ENCODE measurements around the gene PCGF3.

PCGF3 gene

DNA sequence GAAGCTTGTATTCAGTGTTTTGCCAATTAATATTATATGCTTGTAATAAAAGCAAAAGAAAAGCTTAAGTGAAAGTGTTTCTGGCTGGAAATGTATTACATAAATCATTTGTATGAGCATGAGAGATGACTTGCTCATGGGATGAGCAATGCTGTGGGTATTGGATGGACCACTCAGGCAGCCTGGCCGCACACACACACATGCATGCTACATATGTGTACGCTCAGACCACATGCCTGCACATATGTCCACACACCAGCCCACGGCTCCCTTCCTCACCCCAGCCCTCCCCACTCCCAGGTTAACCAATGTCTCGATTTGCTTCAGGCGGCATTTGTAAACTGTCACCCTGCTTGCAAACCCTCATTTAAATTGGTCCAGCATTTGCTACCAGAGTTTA is 64.4 kb downstream of the PCGF3 start:
- TF ChIP-seq, protein P1, sequence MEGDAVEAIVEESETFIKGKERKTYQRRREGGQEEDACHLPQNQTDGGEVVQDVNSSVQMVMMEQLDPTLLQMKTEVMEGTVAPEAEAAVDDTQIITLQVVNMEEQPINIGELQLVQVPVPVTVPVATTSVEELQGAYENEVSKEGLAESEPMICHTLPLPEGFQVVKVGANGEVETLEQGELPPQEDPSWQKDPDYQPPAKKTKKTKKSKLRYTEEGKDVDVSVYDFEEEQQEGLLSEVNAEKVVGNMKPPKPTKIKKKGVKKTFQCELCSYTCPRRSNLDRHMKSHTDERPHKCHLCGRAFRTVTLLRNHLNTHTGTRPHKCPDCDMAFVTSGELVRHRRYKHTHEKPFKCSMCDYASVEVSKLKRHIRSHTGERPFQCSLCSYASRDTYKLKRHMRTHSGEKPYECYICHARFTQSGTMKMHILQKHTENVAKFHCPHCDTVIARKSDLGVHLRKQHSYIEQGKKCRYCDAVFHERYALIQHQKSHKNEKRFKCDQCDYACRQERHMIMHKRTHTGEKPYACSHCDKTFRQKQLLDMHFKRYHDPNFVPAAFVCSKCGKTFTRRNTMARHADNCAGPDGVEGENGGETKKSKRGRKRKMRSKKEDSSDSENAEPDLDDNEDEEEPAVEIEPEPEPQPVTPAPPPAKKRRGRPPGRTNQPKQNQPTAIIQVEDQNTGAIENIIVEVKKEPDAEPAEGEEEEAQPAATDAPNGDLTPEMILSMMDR (conservative IDR thresholded peaks at IDR 0.05; ENCODE audit: low read depth, low read length), result no peak
- H3K79me2 ChIP-seq (ENCODE audit: insufficient read depth, low read depth), result no peaks in the 10 kb centered on the region; the same call in 1 of the 2 replicates

DNA sequence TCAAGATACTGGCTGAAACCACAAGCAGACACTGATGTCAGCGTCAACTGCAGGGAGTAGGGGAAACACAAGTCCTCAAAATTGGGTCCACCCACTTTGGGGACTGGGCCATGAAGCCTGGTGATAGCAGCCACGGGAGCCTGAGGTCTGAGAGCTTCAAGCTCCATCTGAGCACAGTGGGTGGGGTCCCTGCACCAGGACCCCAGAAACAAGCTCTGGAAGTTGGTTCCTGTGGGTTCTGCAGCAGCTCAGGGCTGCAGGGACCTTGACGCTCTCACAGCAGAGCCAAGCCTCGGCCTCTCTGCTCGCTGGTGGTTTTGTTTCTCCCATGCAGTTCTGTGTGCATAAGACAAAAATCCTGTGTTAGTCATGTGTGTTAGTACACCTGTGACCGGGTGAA is 65.8 kb downstream of the PCGF3 start:
- Histone ChIP-seq H3K79me2 (ENCODE audit: insufficient read depth, low read depth) (peaks cover 6% of the 10 kb centered on the region; the same call in 1 of the 2 replicates), H3K27me3 (ENCODE audit: insufficient read depth, low read depth) (no peaks in the 10 kb centered on the region), H3K4me2 (no peak overlapping the region), H3K9ac (no peak overlapping the region), H3K4me1 (ENCODE audit: low read depth, poor library complexity, severe bottlenecking) (no peaks in the 10 kb centered on the region), H3K4me3 (IDR thresholded peaks at IDR 0.05; ENCODE audit: insufficient read depth, low read depth, low read length) (no peak overlapping the region), H2AFZ (ENCODE audit: low read depth) (no peak overlapping the region), H3K36me3 (ENCODE audit: insufficient read depth) (no peaks in the 10 kb centered on the region), H3K27ac (no peak overlapping the region), H4K20me1 (ENCODE audit: insufficient read depth) (no peaks in the 10 kb centered on the region)
- TF ChIP-seq, protein P1 (conservative IDR thresholded peaks at IDR 0.05; ENCODE audit: low read depth, low read length), result no peak

More for the DNA sequence above, 64.4 kb downstream of the PCGF3 start:
- no peaks in the 10 kb centered on the region for H3K27me3 ChIP-seq (ENCODE audit: insufficient read depth, low read depth)
- no peak overlapping the region for H3K4me3 ChIP-seq (IDR thresholded peaks at IDR 0.05; ENCODE audit: insufficient read depth, low read depth, low read length)
- no peak overlapping the region for H3K4me2 ChIP-seq
- H3K36me3 ChIP-seq (ENCODE audit: insufficient read depth), result no peaks in the 10 kb centered on the region
- no peak overlapping the region for H3K27ac ChIP-seq
- H4K20me1 ChIP-seq (ENCODE audit: insufficient read depth), result no peaks in the 10 kb centered on the region
- H3K9ac ChIP-seq, result no peak overlapping the region
- no peak overlapping the region for H2AFZ ChIP-seq (ENCODE audit: low read depth)
- H3K4me1 ChIP-seq (ENCODE audit: low read depth, poor library complexity, severe bottlenecking), result no peaks in the 10 kb centered on the region

GRCh38 chr4:772118-772517 is 66.5 kb downstream of the PCGF3 start:
- Histone ChIP-seq H4K20me1 (ENCODE audit: insufficient read depth) (no peaks in the 10 kb centered on the region), H3K4me3 (IDR thresholded peaks at IDR 0.05; ENCODE audit: insufficient read depth, low read depth, low read length) (no peak overlapping the region), H3K79me2 (ENCODE audit: insufficient read depth, low read depth) (peaks cover 6% of the 10 kb centered on the region; the same call in 1 of the 2 replicates), H3K4me1 (ENCODE audit: low read depth, poor library complexity, severe bottlenecking) (no peaks in the 10 kb centered on the region), H3K9ac (no peak overlapping the region), H3K27ac (no peak overlapping the region), H3K36me3 (ENCODE audit: insufficient read depth) (no peaks in the 10 kb centered on the region), H2AFZ (ENCODE audit: low read depth) (no peak overlapping the region), H3K4me2 (no peak overlapping the region), H3K27me3 (ENCODE audit: insufficient read depth, low read depth) (no peaks in the 10 kb centered on the region)
- TF ChIP-seq, protein P1 (conservative IDR thresholded peaks at IDR 0.05; ENCODE audit: low read depth, low read length), result no peak

- Histone ChIP-seq H3K36me3 (ENCODE audit: insufficient read depth) (no peaks in the 10 kb centered on the region), H3K27ac (no peak overlapping the region), H3K4me2 (no peak overlapping the region), H3K9ac (no peak overlapping the region), H3K4me1 (ENCODE audit: low read depth, poor library complexity, severe bottlenecking) (no peaks in the 10 kb centered on the region), H3K4me3 (IDR thresholded peaks at IDR 0.05; ENCODE audit: insufficient read depth, low read depth, low read length) (no peak overlapping the region), H4K20me1 (ENCODE audit: insufficient read depth) (no peaks in the 10 kb centered on the region), H3K79me2 (ENCODE audit: insufficient read depth, low read depth) (peaks cover 8% of the 10 kb centered on the region; the same call in 1 of the 2 replicates), H2AFZ (ENCODE audit: low read depth) (no peak overlapping the region), H3K27me3 (ENCODE audit: insufficient read depth, low read depth) (no peaks in the 10 kb centered on the region)
- TF ChIP-seq, protein P1 (conservative IDR thresholded peaks at IDR 0.05; ENCODE audit: low read depth, low read length), result no peak
These were observed 67.1 kb downstream of the PCGF3 start for GRCh38 chr4:772776-773175.

All from KMS-11 (cell line).